ENCODE data around the gene ANTXR1.

ANTXR1 gene

GRCh38 chr2:69188182-69188900 lies 175.4 kb downstream of the ANTXR1 start:
- DNase-seq: no peak

- DNase-seq: no peak
Measured at GRCh38 chr2:69190743-69191404, 177.9 kb downstream of the ANTXR1 start.

GRCh38 chr2:69191634-69192033 lies 178.7 kb downstream of the ANTXR1 start:
- DNase-seq: no peak

DNA sequence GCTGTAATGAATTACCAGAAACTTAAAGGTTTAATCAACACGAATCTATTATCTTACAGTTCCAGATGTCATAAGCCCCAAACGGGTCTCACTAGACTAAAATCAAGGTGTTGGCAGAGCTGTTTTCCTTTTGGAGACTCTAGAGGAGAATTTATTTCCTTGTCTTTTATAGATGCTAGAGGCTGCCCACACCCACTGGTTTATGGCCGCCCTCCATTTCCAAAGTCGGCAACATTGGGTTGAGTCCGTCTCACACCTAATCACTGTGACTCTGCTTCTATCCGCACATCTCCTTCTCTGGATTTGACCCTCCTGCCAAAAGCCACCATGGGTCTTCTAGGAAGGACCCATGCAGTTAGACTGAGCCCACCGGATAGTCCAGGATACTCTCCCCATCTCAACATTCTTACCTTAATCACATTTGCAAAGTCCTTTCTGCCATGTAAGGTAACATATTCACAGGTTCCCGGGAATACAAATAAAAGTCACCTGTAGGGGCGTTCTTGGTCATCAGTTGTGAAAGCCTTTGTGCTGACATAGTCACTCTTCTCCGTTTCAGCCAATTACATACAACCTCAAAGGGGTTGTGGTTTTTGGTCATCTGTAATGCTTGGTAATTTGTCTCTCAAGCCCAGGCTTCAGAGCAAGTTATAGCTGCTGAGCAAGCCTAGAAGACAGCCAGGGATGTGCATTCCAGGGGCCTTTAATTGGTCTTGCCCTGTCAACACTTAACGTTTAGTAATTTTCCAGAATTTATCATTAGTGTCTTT lies 179.4 kb downstream of the ANTXR1 start:
- DNase-seq: no peak

- no peak for DNase-seq
Measured at GRCh38 chr2:69195706-69196105, 182.7 kb downstream of the ANTXR1 start.

GRCh38 chr2:69196327-69197117 lies 183.5 kb downstream of the ANTXR1 start:
- DNase-seq: no peak

DNA sequence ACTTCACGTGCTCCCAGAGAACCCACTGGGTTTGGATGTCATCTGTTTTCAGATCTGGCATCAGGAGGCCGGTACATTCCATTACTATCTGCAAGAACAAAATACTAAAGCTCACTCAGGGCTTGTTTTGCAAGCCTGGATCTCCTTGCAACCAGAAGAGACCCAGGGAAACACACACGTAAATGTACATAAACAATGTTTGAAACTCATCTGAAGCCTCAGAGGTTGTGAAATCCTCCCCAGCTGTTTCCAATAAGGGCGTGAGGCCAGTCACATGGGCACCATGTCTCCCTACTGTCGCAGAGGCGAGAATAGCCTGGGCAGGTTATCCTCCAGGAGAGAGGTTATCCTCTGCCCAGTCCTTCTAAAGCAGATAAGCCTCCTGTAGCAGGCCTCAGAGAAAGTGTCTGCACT lies 187.1 kb downstream of the ANTXR1 start:
- no peak for DNase-seq

DNA sequence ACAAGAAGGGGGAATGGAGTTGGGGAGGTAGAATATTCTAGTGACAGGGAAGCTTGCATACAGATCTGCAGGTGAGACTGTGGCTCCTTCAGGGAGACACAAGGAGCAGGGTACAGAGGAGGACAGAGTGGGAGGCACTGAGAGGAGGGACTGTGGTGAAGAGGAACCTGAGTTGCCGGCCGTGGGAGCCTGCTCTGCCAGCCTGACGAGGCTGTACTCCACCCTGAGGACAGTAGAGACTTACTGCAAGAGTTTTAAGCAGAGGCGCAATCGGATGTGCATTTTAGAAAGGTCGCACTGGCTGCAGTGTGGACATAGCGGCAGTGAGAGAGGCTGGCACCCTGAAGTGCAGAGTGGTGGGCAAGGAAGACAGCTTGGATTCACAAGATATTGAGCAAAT lies 188.3 kb downstream of the ANTXR1 start:
- DNase-seq: no peak

- DNase-seq: no peak
Measured at GRCh38 chr2:69202327-69202726, 189.3 kb downstream of the ANTXR1 start.

GRCh38 chr2:69203166-69203985 lies 190.4 kb downstream of the ANTXR1 start:
- DNase-seq: no peak

DNA sequence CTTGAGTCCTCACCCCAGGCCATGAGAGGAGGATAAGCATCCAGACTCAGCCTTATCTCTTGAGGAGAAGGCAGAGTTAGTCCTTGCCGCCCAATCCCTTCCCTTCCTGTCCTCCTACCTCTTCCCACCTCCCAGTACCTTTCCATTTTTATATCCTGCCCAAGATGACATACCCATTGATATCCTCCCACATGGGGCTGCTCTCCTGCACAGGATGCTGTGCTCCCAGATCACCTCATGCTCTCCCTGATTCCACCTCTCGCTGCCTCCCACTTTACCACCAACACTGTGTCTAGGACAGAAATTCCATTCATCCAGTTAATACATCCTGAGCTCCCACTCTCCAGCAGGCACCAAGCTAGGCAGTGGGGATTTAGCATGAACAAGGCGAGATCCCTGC lies 191.7 kb downstream of the ANTXR1 start:
- no peak for DNase-seq

GRCh38 chr2:69205076-69205475 lies 192.1 kb downstream of the ANTXR1 start:
- DNase-seq: no peak

DNA sequence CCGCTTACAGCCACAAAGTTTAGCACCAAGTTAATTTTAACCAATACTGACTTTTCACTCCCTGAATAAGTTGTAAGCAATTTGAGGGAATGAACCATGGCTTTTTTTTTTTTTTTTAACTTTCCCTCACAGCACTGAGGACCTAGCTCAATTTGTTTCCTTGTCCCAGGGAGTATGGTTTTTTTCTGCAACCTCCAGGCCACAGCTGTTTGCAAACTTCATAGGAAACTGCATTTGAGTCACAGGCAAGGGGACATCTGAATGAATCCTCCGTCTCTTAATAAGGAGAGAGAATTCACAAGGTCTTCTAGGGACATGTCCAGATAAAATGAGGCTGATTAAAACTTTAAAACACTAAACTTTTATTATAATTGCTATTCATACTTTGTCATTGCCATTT lies 192.5 kb downstream of the ANTXR1 start:
- DNase-seq: no peak

DNA sequence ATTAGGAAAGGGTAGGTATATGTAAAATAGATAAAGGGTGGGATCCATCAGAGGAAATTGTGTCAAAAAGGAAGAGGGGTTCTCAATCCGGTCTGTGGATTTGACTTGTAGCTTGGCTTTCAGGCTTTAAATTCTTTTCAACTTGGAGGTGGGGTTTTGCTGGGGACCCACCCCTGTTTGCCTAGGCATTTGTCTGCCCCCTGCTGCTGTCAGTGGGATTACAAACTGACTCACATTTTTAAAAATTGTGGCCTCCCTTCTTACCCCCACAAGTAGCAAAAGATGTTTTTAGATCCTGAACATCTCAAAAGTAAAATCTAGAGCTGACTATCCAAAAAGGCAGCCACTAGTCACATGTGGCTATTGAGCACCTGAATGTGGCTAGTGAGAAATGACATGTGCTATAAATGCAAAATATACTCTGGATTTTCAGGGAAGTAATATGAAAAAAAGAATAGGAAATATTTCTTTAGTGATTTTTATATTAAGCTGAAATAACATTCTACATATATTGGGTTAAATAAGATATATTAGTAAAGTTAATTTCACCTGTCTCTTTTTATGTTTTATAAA lies 195.1 kb downstream of the ANTXR1 start:
- DNase-seq: no peak

GRCh38 chr2:69209482-69209881 lies 196.5 kb downstream of the ANTXR1 start:
- DNase-seq: no peak

- DNase-seq: no peak
Measured at GRCh38 chr2:69210385-69210784, 197.4 kb downstream of the ANTXR1 start.

GRCh38 chr2:69211048-69211447 lies 198.1 kb downstream of the ANTXR1 start:
- no peak for DNase-seq

DNA sequence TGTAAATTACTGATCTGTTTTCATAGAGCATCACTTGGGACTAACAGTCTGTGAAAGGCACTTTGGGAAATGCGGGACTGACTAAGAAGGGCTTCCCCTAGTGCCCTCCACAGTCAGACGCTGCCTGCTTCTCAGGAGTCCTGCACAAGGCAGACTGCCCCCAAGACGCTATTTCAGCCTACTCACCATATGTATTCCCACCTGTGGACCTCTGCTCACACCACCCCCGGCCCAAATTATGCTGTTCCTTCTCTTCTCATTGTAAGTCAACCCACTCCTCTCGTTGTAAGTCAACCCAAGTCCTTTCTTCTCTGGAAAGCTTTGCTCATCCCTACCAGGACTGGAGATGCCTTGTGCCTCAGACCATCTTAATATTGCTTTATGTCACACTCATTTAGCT lies 198.7 kb downstream of the ANTXR1 start:
- DNase-seq: no peak

DNA sequence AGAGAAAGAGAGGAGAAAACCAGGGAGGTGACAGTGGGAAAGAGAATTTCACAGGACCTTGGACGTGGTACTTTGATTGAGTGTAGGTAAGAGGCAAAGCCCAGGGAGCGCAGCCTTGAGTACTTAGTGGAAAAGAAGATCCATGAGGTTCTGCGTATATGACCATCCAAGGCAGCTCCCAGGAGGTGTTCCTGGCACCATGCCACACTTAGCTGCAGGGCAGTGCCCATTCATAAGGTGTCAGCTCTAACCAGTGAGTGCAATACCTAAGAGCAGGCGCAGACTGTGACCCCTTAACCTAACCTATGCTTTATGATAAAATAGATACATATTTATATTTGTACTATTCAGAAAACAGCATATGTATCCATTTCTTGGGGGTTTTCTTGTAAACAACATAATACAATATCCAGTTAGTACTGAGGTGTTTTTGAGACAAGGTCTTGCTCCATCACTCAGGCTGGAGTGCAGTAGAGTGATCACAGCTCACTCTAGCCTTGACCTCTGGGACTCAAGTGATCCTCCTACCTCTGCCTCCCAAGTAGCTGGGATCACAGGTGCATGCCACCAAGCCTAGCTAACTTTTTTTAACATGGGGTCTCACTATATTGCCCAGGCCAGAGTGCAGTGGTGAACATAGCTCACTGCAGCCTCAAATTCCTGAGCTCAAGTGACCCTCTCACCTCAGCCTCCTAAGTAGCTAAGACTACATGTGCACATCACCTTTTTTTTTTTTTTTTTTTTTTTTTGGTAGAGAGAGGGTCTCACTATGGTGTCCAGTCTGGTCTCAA lies 199.5 kb downstream of the ANTXR1 start:
- DNase-seq: no peak

DNA sequence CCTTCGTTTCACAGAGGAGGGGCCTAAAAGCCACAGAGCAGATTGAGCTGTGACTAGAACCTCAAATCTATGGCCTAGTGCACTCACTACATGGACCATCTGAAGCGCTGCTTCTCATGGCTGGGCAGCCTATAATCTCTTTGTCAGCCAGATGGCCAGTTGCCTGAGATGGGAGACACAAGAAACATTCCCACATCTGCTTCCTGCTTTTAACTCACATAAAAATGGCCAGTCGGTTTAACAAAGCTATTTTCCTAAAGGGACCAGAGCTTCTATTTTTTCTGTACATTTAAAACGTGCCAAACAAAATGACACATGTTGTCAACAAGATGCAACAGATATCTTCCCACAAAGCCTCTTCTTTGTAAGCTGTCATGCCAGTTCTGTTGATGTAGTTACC lies 200.2 kb downstream of the ANTXR1 start:
- no peak for DNase-seq

- DNase-seq: no peak
Measured at GRCh38 chr2:69213782-69214181, 200.8 kb downstream of the ANTXR1 start.

Measured in SHP77 treated with DMSO at 0.1 percent for 48 hours (cell line).